MCF 10A (cell line): ENCODE measurements around the gene TSSC4. TPM values are rescaled to one million over a fixed set of nuclear protein-coding genes. Genes with fewer than 3 reads are reported as not detected.

ENCODE experiments used
- BruUV-seq: library from RNA; stranded (reverse); fragments of 400-500 nt; replicated peaks from 2 replicates; lab custom pipeline; 2021; lab: Mats Ljungman, UMichigan
- CTCF ChIA-PET: fragments of 300-600 bp; sonication (Branson Sonifier 250); formaldehyde crosslinking; extraction: SDS; loops from one replicate; lab custom pipeline; 2021; ENCODE audit warnings: antibody characterized with exemption, inconsistent platforms; lab: Yijun Ruan, JAX
- POLR2A ChIA-PET: fragments of 300-600, 350-650 bp; sonication (Branson Sonifier 250); formaldehyde crosslinking; extraction: SDS; loops from one replicate; lab custom pipeline; 2020; ENCODE audit warnings: antibody characterized with exemption, inconsistent platforms; lab: Yijun Ruan, JAX
- DNase-seq: peaks from one replicate; pipeline ENCODE4 v3.0.0-alpha.2; 2018; ENCODE audit not compliant: unreplicated experiment
- H3K27ac Mint-ChIP-seq: one replicate; pipeline ENCODE4 v1.8.0; 2022; ENCODE audit warnings: mild to moderate bottlenecking, low read depth, mixed read lengths; ENCODE audit not compliant: unreplicated experiment
- H3K27me3 Mint-ChIP-seq: one replicate; pipeline ENCODE4 v1.8.0; 2022; ENCODE audit warnings: mixed read lengths; ENCODE audit not compliant: insufficient read depth, unreplicated experiment
- H3K36me3 Mint-ChIP-seq: one replicate; pipeline ENCODE4 v1.8.0; 2022; ENCODE audit warnings: mild to moderate bottlenecking, moderate library complexity, mixed read lengths; ENCODE audit not compliant: insufficient read depth, unreplicated experiment
- H3K4me1 Mint-ChIP-seq: one replicate; pipeline ENCODE4 v1.8.0; 2022; ENCODE audit warnings: mixed read lengths; ENCODE audit not compliant: insufficient read depth, unreplicated experiment
- H3K4me3 Mint-ChIP-seq: one replicate; pipeline ENCODE4 v1.8.0; 2022; ENCODE audit warnings: mild to moderate bottlenecking, moderate library complexity, mixed read lengths; ENCODE audit not compliant: unreplicated experiment
- H3K9me3 Mint-ChIP-seq: one replicate; pipeline ENCODE4 v1.8.0; 2022; ENCODE audit warnings: mixed read lengths; ENCODE audit not compliant: unreplicated experiment
- CTCF ChIP-seq: fragments of 200-600 bp; IDR thresholded peaks from one replicate; pipeline ENCODE4 v1.8.0; 2022; ENCODE audit warnings: antibody characterized with exemption, mild to moderate bottlenecking; ENCODE audit not compliant: unreplicated experiment
- intact Hi-C: fragments of 100-400 bp; cut with micrococcal nuclease; formaldehyde crosslinking; loops from 2 replicates; pipeline ENCODE4 v1.14.1; 2022
- total RNA-seq: library from RNA; stranded (reverse); gene quantifications from 2 replicates; pipeline ENCODE4 v1.2.3, GENCODE V29; 2022

TSSC4 gene
- total RNA-seq, 1 experiment from 2014 or later, result 70.3 TPM

DNA sequence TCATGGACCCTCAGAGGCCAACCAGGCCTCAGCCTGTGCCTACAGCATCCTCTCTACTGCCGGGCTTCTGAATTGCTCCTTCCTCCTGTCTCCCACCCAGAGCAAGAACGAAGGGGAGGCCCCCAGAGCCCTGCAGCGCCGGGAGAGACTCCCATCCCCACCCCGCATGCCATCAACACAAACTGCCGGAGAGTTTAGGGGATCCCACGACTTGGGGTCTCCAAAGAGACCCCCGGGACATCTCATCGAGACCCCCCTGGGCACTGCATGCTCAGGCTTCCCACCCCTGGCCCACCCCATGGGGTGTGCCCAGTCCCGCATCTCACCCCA is 31.7 kb upstream of the TSSC4 start:
- Mint-ChIP-seq H3K27me3 (peaks cover 2% of the 10 kb centered on the region), H3K27ac (no peak overlapping the region), H3K36me3 (no peaks in the 10 kb centered on the region), H3K4me3 (no peak overlapping the region), H3K4me1 (no peaks in the 10 kb centered on the region), H3K9me3 (no peaks in the 10 kb centered on the region)
- POLR2A ChIA-PET, result no interaction called here
- CTCF ChIA-PET, result no interaction called here
- TF ChIP-seq CTCF, result no peak
- no TSS peak for BruUV-seq
- no peak for DNase-seq
- intact Hi-C loops, result no loop called here

- H3K36me3 Mint-ChIP-seq, result no peaks in the 10 kb centered on the region
- POLR2A ChIA-PET, result no interaction called here
- H3K4me3 Mint-ChIP-seq, result no peak overlapping the region
- no peaks in the 10 kb centered on the region for H3K9me3 Mint-ChIP-seq
- no peak for DNase-seq
- no peaks in the 10 kb centered on the region for H3K27me3 Mint-ChIP-seq
- CTCF ChIA-PET, result interaction anchor here (0.7 kb wide), 1 partner anchor 10 kb away, joined by 4 read pairs; no protein-coding TSS in a partner anchor
- TF ChIP-seq CTCF, result no peak
- H3K4me1 Mint-ChIP-seq, result no peaks in the 10 kb centered on the region
- intact Hi-C loops, result no loop called here
- H3K27ac Mint-ChIP-seq, result no peak overlapping the region
- BruUV-seq, result no TSS peak
Observed at GRCh38 chr11:2369320-2369719, 31.2 kb upstream of the TSSC4 start.

DNA sequence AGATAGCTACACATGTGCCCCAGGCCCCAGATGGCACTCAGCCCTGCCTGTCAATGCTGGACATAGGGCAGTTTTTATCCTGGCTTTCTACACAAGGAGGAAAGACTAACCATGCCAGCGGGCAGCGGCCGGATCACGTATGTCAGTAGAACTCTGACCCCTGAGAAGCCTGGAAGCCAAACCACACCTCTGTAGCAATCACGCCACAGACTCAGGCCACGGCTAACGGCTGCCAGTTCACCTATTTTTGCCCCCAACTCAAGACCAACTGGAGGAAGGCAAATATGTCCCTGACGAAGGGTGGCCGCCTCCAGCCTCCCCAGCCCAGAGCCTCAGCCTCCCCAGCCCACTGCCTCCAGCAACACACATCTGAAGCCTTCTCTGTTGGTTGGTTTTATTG is 30.7 kb upstream of the TSSC4 start:
- no peak overlapping the region for H3K4me3 Mint-ChIP-seq
- no peaks in the 10 kb centered on the region for H3K9me3 Mint-ChIP-seq
- BruUV-seq, result no TSS peak
- TF ChIP-seq CTCF, result no peak
- no peak overlapping the region for H3K27ac Mint-ChIP-seq
- no peak for DNase-seq
- H3K36me3 Mint-ChIP-seq, result no peaks in the 10 kb centered on the region
- intact Hi-C loops, result no loop called here
- H3K4me1 Mint-ChIP-seq, result no peaks in the 10 kb centered on the region
- CTCF ChIA-PET, result interaction anchor here (0.7 kb wide), 1 partner anchor 11 kb away, joined by 4 read pairs; no protein-coding TSS in a partner anchor
- POLR2A ChIA-PET, result no interaction called here
- no peaks in the 10 kb centered on the region for H3K27me3 Mint-ChIP-seq

DNA sequence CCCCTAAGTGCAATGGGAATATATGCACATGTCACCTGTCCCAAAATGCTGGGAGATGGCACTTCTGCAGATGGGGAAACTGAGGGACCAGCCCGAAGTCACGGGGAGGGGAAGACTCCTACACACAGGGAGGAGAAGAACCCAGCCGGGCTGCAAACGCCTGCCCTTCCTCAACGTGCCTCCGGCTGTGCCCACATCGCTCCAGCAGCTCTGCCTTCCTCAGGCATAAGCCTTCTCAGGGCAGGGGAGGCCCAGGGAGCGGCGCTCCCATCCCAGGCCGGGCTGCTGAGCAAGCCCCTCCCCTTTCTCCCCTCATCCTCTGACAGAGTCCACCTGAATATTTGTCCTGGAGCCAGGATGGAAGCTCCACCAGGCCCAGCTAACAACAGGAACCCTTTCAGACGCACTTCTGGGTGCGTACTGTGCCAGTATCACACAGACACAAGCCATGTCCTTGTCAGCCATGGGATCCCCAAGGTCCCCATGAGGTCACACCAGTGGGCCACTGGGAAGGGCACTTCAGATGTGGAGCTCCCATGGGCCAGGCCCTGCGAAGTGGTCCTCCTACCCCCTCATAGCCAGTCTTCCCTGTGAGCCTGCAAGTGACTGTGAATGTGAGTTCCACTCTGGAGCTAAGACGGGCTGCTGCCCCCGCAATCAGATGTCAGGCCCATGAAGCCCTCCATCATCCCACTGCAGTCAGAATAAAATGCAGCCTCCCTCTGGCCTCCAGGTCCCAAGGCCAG is 25.9 kb upstream of the TSSC4 start:
- CTCF ChIA-PET, result interaction anchor here (0.6 to 1.4 kb wide), 2 partner anchors 46 to 156 kb away, joined by 4 read pairs; no protein-coding TSS in a partner anchor
- no peak overlapping the region for H3K27ac Mint-ChIP-seq

More for the DNA sequence above, 25.9 kb upstream of the TSSC4 start:
- no TSS peak for BruUV-seq
- no peak overlapping the region for H3K4me3 Mint-ChIP-seq
- POLR2A ChIA-PET, result no interaction called here
- H3K36me3 Mint-ChIP-seq, result no peaks in the 10 kb centered on the region
- no peak for TF ChIP-seq CTCF
- no peaks in the 10 kb centered on the region for H3K9me3 Mint-ChIP-seq
- H3K27me3 Mint-ChIP-seq, result no peaks in the 10 kb centered on the region
- DNase-seq, result no peak
- intact Hi-C loops, result no loop called here
- peaks cover 10% of the 10 kb centered on the region for H3K4me1 Mint-ChIP-seq
